ENCODE results near the gene HIPK4.
"Not testable (repeated sequence)": the region's sequence is repeated elsewhere in the genome, so short reads cannot be mapped to it uniquely, and the experiment has no call there.

HIPK4 gene

DNA sequence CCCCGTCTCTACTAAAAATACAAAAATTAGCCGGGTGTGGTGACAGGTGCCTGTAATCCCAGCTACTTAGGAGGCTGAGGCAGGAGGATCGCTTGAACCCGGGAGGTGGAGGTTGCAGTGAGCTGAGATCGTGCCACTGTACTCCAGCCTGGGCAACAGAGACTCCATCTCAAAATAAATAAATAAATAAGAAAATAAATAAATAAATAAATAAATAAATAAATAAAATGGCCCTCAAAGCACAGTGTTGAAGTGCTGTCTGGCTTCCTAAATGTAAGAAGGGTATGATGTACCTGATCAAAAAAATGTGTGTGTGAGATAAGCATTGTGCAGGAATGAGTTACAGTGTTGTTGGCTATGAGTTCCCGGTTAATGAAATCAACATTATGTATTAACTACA, 56.9 kb downstream of the HIPK4 start:
- not testable (repeated sequence) for DNase-seq

GRCh38 chr19:40332669-40333068, 57.3 kb downstream of the HIPK4 start:
- DNase-seq, result no peak

- no peak for DNase-seq
These were observed 58.9 kb downstream of the HIPK4 start for GRCh38 chr19:40331052-40331451.

Measured in NCI-H1694 (cell line).